ENCODE measurements around the gene CCDC171.
"Not testable (repeated sequence)": the region's sequence is repeated elsewhere in the genome, so short reads cannot be mapped to it uniquely, and the experiment has no call there.

CCDC171 gene

GRCh38 chr9:15513335-15513734 lies 39.5 kb upstream of the CCDC171 start:
- DNase-seq (ENCODE audit: low spot score) = peak; percentile 34
- peak; percentile 19 for TF ChIP-seq CTCF (IDR thresholded peaks at IDR 0.05; ENCODE audit: extremely low read depth, missing control alignments)

- DNase-seq (ENCODE audit: low spot score) = no peak
- TF ChIP-seq CTCF (IDR thresholded peaks at IDR 0.05; ENCODE audit: extremely low read depth, missing control alignments) = no peak
These were observed 33.0 kb upstream of the CCDC171 start for GRCh38 chr9:15519831-15520230.

GRCh38 chr9:15521254-15521653 lies 31.6 kb upstream of the CCDC171 start:
- DNase-seq (ENCODE audit: low spot score) = no peak
- TF ChIP-seq CTCF (IDR thresholded peaks at IDR 0.05; ENCODE audit: extremely low read depth, missing control alignments) = no peak

GRCh38 chr9:15522130-15522755 lies 30.6 kb upstream of the CCDC171 start:
- no peak for DNase-seq (ENCODE audit: low spot score)
- no peak for TF ChIP-seq CTCF (IDR thresholded peaks at IDR 0.05; ENCODE audit: extremely low read depth, missing control alignments)

GRCh38 chr9:15524845-15525455 lies 27.9 kb upstream of the CCDC171 start:
- no peak for DNase-seq (ENCODE audit: low spot score)
- TF ChIP-seq CTCF (IDR thresholded peaks at IDR 0.05; ENCODE audit: extremely low read depth, missing control alignments) = no peak

GRCh38 chr9:15525958-15526357 lies 26.9 kb upstream of the CCDC171 start:
- no peak for TF ChIP-seq CTCF (IDR thresholded peaks at IDR 0.05; ENCODE audit: extremely low read depth, missing control alignments)
- no peak for DNase-seq (ENCODE audit: low spot score)

- not testable (repeated sequence) for DNase-seq (ENCODE audit: low spot score)
These were observed 25.8 kb upstream of the CCDC171 start for GRCh38 chr9:15527035-15527434.

Measured in GM20000 (cell line).